NCI-H2196 treated with DMSO at 0.1 percent for 48 hours (cell line): Measurements from ENCODE around the gene TAF1B.

Source experiments
- DNase-seq: peaks from one replicate; lab custom pipeline; 2025; ENCODE audit not compliant: unreplicated experiment; lab: John Stamatoyannopoulos, UW

TAF1B gene

GRCh38 chr2:9961013-9961412, 117.7 kb downstream of the TAF1B start:
- no peak for DNase-seq

- DNase-seq, result no peak
Measured at GRCh38 chr2:9964334-9964980, 121.2 kb downstream of the TAF1B start.

- DNase-seq, result no peak
Measured at GRCh38 chr2:9965119-9965822, 122.0 kb downstream of the TAF1B start.

DNA sequence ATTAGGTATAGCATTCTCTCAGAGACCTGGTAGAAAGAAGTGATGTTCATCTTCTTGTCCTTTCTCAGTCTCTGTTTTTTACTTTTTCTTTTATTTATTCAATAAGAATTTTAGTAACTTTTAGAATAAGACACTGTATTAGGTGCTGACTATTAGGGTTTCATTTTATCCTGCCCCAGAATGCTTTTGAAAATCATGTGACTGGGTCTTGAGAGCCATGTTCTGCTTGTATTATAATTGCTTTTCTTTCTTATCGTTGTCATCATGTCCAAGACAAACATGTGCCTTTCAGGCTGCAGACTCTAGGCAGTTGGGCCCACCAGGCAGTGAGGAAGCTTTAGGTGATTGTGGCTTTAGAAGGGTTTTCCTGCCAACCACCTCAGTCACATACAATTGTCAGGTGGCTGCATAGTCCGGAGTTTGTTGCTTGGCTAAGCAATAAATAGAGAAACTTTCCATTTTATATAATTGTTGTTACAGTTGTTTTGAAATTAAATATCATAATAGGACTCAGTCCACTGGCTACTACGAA, 123.3 kb downstream of the TAF1B start:
- no peak for DNase-seq

DNA sequence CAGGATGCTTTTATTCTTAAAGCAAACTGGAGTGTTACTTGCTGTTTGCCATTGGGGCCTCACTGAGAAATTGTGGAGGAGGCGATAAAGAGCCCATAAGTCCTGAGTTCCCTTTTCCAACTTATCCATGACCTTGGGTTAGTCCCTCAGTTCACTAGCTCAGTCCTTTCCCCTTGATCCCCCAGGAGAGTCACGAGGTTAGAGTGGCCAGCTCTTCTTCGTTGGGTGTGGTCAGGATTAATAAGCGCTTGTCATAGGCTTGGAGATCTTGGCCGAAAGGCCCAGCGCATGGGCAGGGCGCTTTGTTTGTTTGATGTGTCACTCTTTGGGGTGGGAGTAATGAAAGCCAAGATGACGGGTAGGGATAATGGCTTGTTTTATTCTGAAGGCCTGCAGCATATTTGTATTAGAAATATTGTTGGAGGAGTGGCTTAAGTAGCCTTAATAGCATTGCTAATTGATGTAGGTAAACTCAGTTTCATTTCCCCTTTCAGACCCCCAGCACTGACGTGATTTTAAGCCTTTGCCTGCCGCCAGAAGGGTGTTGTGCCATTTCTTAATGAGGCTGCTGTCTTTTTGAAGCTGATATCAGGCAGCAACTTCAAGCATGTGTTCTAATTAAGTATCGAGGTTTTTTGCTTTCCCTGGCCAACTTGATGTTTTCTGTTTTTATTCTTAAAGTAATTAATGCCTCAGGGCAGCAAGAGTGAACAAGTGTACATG, 123.9 kb downstream of the TAF1B start:
- no peak for DNase-seq

GRCh38 chr2:9968553-9969497, 125.6 kb downstream of the TAF1B start:
- DNase-seq, result no peak

GRCh38 chr2:9970200-9971044, 127.1 kb downstream of the TAF1B start:
- DNase-seq, result no peak

DNA sequence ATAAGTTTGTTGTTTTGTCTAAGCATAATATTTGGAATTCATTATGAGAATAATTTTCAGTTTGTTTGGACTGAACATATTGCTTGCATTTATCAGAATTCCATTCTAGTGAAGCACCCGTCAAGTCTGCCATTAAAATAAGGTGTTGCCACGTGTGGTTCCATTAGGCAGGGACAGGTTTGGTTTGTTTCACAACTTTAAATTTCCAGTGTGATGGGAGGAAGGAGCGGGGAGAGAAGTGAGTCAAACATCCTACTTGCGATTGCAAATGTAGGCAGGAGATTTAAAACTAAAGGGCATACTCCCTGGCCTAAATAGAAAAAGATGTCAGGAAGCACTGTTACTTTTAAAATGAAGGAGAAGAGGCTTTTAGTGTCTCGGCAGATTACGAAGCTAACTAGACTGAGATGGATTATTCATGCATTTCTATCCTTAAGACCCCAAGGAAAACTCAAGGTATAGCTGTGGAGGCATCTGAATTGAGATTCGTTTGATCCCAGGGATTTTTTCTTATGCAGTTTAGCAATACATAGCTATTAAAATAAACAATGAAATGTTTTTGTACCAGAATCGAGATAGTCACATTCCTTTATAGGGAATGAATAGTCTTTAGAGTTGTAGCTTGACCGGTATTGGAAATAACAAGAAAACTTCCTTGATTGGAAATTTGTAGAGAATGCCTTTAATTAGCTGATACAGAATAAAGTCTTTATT, 128.0 kb downstream of the TAF1B start:
- no peak for DNase-seq

- no peak for DNase-seq
Measured at GRCh38 chr2:9971890-9972289, 128.6 kb downstream of the TAF1B start.

- DNase-seq, result no peak
Measured at GRCh38 chr2:9972621-9973479, 129.6 kb downstream of the TAF1B start.

DNA sequence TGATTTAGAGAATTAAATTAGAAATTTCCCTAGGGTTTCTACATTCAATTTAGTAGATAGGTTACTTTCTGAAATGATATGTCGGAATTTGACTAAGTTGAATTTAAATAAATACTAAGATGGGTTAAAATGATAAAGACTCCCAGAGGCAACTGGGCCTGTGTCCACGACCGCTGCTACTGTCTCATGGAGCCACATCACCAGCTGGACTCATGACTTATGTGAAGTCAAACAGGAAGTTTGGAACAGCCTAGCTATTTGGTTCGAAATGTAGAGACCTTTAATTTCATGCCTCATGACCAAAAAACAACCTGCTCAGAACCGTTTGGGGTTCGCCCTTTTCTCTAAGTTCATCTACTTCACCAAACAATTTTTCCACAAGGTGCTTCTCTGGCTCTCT, 130.4 kb downstream of the TAF1B start:
- no peak for DNase-seq

- no peak for DNase-seq
Measured at GRCh38 chr2:9974343-9974742, 131.1 kb downstream of the TAF1B start.

- no peak for DNase-seq
Measured at GRCh38 chr2:9975328-9975727, 132.1 kb downstream of the TAF1B start.

DNA sequence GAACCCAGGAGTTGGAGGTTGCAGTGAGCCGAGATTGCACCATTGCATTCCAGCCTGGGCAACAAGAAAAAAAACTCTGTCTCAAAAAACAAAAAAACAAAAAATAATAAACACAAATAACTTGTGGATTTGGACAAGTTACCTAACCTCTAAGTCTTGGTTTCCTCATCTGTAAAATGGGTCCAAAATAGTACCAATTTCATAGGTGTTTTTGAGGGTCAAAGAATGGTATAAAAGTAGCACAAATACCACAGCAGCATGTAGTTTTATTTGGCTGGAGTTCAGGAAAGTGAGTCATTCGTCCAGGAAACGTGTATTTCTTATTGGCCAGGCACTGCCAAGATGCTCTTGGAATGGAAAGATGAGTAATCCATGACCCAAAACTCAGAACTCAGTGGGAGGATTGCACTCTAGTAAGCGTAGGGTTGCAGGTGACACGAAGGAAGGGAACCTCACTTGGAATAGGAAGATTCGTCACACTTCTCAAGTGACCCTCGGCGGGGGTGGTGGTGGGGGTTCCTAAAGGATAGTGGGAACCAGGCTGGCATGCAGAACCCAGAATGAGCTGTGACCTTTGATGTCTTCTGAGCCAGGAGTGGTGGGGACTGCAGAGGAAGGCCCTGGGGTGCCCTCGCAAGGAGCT, 132.7 kb downstream of the TAF1B start:
- DNase-seq, result no peak

- no peak for DNase-seq
Measured at GRCh38 chr2:9979977-9980376, 136.7 kb downstream of the TAF1B start.

GRCh38 chr2:9980520-9980919, 137.2 kb downstream of the TAF1B start:
- DNase-seq, result no peak

GRCh38 chr2:9981655-9982054, 138.4 kb downstream of the TAF1B start:
- no peak for DNase-seq

- no peak for DNase-seq
Measured at GRCh38 chr2:9982248-9982647, 139.0 kb downstream of the TAF1B start.
